PC-3 (cell line): ENCODE measurements around the gene TCEAL3. TPM values are rescaled to one million over a fixed set of nuclear protein-coding genes. Genes with fewer than 3 reads are reported as not detected.
"Not testable (repeated sequence)": the region's sequence is repeated elsewhere in the genome, so short reads cannot be mapped to it uniquely, and the experiment has no call there.

Experiments used
- ATAC-seq: fragments of 200-7000 bp; cut with Tn5 transposase; 2 replicates; pipeline ENCODE4 v1.9.1; 2020; ENCODE audit warnings: mild to moderate bottlenecking, moderate library complexity
- BruUV-seq: library from RNA; stranded (reverse); fragments of 400-500 nt; replicated peaks from 2 replicates; lab custom pipeline; 2021; lab: Mats Ljungman, UMichigan
- CTCF ChIA-PET: fragments of 300-600 bp; sonication (Branson Sonifier 250); formaldehyde crosslinking; loops from one replicate; lab custom pipeline; 2022; ENCODE audit warnings: antibody characterized with exemption; lab: Charles Lee
- POLR2A ChIA-PET: fragments of 300-600 bp; sonication (Branson Sonifier 250); formaldehyde crosslinking; loops from one replicate; lab custom pipeline; 2022; ENCODE audit warnings: antibody characterized with exemption; ENCODE audit not compliant: unreplicated experiment; lab: Charles Lee
- DNase-seq: peaks from one replicate; pipeline ENCODE4 v3.0.0-alpha.2; 2015
- H2AFZ ChIP-seq: fragments of 300-600 bp; sonication (generic); 2 replicates; pipeline ENCODE4 v1.6.0; 2016; ENCODE audit warnings: antibody characterized with exemption, low read length
- H3F3A ChIP-seq: fragments of 300-600 bp; sonication (generic); one replicate; pipeline ENCODE4 v1.6.0; 2017; ENCODE audit warnings: antibody characterized with exemption, low read length, control low read depth, mild to moderate bottlenecking; ENCODE audit not compliant: unreplicated experiment
- H3K27ac ChIP-seq: fragments of 300-600 bp; sonication (generic); 2 replicates; pipeline ENCODE4 v1.5.1; 2016; ENCODE audit warnings: mild to moderate bottlenecking, low read length
- H3K27me3 ChIP-seq: fragments of 300-600 bp; sonication (generic); 2 replicates; pipeline ENCODE4 v1.6.1; 2016; ENCODE audit warnings: low read length, mixed read lengths
- H3K36me3 ChIP-seq: fragments of 300-600 bp; sonication (generic); 2 replicates; pipeline ENCODE4 v1.6.1; 2016; ENCODE audit warnings: low read depth, mixed run types, low read length, mixed read lengths
- H3K4me1 ChIP-seq: fragments of 300-600 bp; sonication (generic); 2 replicates; pipeline ENCODE4 v1.5.1; 2016; ENCODE audit warnings: low read length; ENCODE audit not compliant: insufficient read depth
- H3K4me2 ChIP-seq: fragments of 300-600 bp; sonication (generic); 2 replicates; pipeline ENCODE4 v1.6.0; 2016; ENCODE audit warnings: low read length
- H3K4me3 ChIP-seq: fragments of 300-600 bp; sonication (generic); 2 replicates; pipeline ENCODE4 v1.5.1; 2016; ENCODE audit warnings: mild to moderate bottlenecking, low read length, mixed read lengths
- H3K79me2 ChIP-seq: fragments of 300-600 bp; sonication (generic); 2 replicates; pipeline ENCODE4 v1.6.1; 2017; ENCODE audit warnings: low read length, mixed read lengths
- H3K9ac ChIP-seq: fragments of 300-600 bp; sonication (generic); 2 replicates; pipeline ENCODE4 v1.6.0; 2016; ENCODE audit warnings: mild to moderate bottlenecking, low read length
- H3K9me2 ChIP-seq: fragments of 300-600 bp; sonication (generic); replicated peaks from 2 replicates; pipeline ENCODE4 v1.6.1; 2016; ENCODE audit warnings: mixed run types, low read length, mixed read lengths
- H3K9me3 ChIP-seq: fragments of 300-600 bp; sonication (generic); 2 replicates; pipeline ENCODE4 v1.6.1; 2016; ENCODE audit warnings: low read length, mixed read lengths
- H4K20me1 ChIP-seq: fragments of 300-600 bp; sonication (generic); 2 replicates; pipeline ENCODE4 v1.6.1; 2016; ENCODE audit warnings: low read length, mixed read lengths
- CTCF ChIP-seq: fragments of 300-600 bp; sonication (generic); conservative IDR thresholded peaks from 2 replicates; pipeline ENCODE4 v1.5.1; 2017; ENCODE audit warnings: antibody characterized with exemption, low read depth, mild to moderate bottlenecking, low read length
- EZH2 ChIP-seq: fragments of 300-600 bp; sonication (generic); IDR thresholded peaks from one replicate; pipeline ENCODE4 v1.6.1; 2017; ENCODE audit warnings: antibody characterized with exemption, mild to moderate bottlenecking, low read length; ENCODE audit not compliant: unreplicated experiment
- EZH2phosphoT487 ChIP-seq: fragments of 300-600 bp; sonication (generic); IDR thresholded peaks from 2 replicates; pipeline ENCODE4 v1.6.1; 2018; ENCODE audit warnings: mild to moderate bottlenecking, antibody characterized with exemption, low read length, borderline replicate concordance
- intact Hi-C: fragments of 100-400 bp; cut with micrococcal nuclease; formaldehyde crosslinking; loops from 2 replicates; pipeline ENCODE4 v1.9.0; 2023
- total RNA-seq: library from RNA; depleted of rRNA; stranded (reverse); fragments of >200 nt; gene quantifications from 2 replicates; pipeline ENCODE4 v1.2.3, GENCODE V29; 2014

Gene TCEAL3
- total RNA-seq, 1 experiment from 2014 or later: 18.3 TPM

- peak overlapping the region; percentile 91 for H3K27ac ChIP-seq
- H3K4me2 ChIP-seq: peak overlapping the region; percentile 72
- H3F3A ChIP-seq, H4K20me1 ChIP-seq, H2AFZ ChIP-seq, H3K9me2 ChIP-seq, H3K27me3 ChIP-seq, H3K79me2 ChIP-seq, H3K36me3 ChIP-seq, H3K9me3 ChIP-seq, POLR2A ChIA-PET: not testable (repeated sequence)
- intact Hi-C loops: loop anchor here (2.0 to 5.0 kb wide), 3 partner anchors 18 to 48 kb away; partner anchors contain the start of gene MORF4L2
- CTCF ChIA-PET: interaction anchor here (0.7 kb wide), 1 partner anchor 9 kb away, joined by 8 read pairs; no protein-coding TSS in a partner anchor
- ATAC-seq (peak; percentile 21), DNase-seq (peak; percentile 6)
- H3K4me1 ChIP-seq: peaks cover 60% of the 10 kb centered on the region
- TSS peak; percentile 69 for BruUV-seq
- H3K9ac ChIP-seq: peak overlapping the region; percentile 81
- H3K4me3 ChIP-seq: peak overlapping the region; percentile 40; the same call in 1 of the 2 replicates
Measured at GRCh38 chrX:103638479-103639346, 30.9 kb downstream of the TCEAL3 start.

- 0 out of 2 replicates have a peak overlapping the region, but pooled peaks have one; percentile 12 for H3K4me2 ChIP-seq
- no TSS peak for BruUV-seq
- TF ChIP-seq EZH2 (no peak), EZH2phosphoT487 (no peak), CTCF (no peak)
- no peaks in the 10 kb centered on the region for H3K79me2 ChIP-seq
- H3K4me3 ChIP-seq: no peak overlapping the region
- H3K9me3 ChIP-seq: no peaks in the 10 kb centered on the region
- 0 out of 2 replicates have a peak overlapping the region, but pooled peaks have one; percentile 30 for H3K9ac ChIP-seq
- no peaks in the 10 kb centered on the region for H3K27me3 ChIP-seq
- no peaks in the 10 kb centered on the region for H3K9me2 ChIP-seq
- no peaks in the 10 kb centered on the region for H3K36me3 ChIP-seq
- no peaks in the 10 kb centered on the region for H4K20me1 ChIP-seq
- intact Hi-C loops: no loop called here
- H3K27ac ChIP-seq: peak overlapping the region; percentile 75
- CTCF ChIA-PET: no interaction called here
- DNase-seq (peak; percentile 60), ATAC-seq (peak; percentile 4)
- peaks cover 51% of the 10 kb centered on the region for H3K4me1 ChIP-seq
- POLR2A ChIA-PET: no interaction called here
- H2AFZ ChIP-seq: no peak overlapping the region
- no peaks in the 10 kb centered on the region for H3F3A ChIP-seq
Measured at GRCh38 chrX:103640401-103641155, 32.8 kb downstream of the TCEAL3 start.

DNA sequence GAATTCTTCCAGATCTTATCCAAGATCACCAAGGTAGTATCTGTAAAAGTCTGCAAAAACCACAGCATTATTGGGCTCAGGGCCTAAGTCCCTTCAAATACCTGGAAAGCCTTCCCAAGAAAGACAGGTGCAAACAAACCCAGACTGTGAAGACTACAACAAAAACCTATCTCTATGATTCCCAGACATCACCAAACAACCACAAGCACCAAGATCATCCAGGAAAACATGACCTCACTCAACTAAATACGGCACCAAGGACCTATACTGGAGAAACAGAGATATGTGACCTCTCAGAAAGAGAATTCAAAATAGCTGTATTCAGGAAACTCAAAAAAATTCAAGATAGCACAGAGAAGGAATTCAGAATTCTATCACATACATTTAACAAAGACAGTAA is 36.4 kb downstream of the TCEAL3 start:
- Histone ChIP-seq H3K4me1 (peaks cover 25% of the 10 kb centered on the region), H3K9ac (no peak overlapping the region), H3K9me3 (no peaks in the 10 kb centered on the region), H3K79me2 (no peaks in the 10 kb centered on the region), H3K4me2 (no peak overlapping the region), H2AFZ (no peak overlapping the region), H3K27me3 (no peaks in the 10 kb centered on the region), H3K4me3 (no peak overlapping the region), H4K20me1 (no peaks in the 10 kb centered on the region), H3K36me3 (no peaks in the 10 kb centered on the region), H3F3A (no peaks in the 10 kb centered on the region), H3K27ac (no peak overlapping the region), H3K9me2 (no peaks in the 10 kb centered on the region)
- ChIA-PET CTCF (no interaction called here), POLR2A (no interaction called here)
- no peak for ATAC-seq
- no TSS peak for BruUV-seq
- DNase-seq: no peak
- TF ChIP-seq CTCF (no peak), EZH2phosphoT487 (no peak), EZH2 (no peak)
- intact Hi-C loops: no loop called here
